DOHH2 (cell line): ENCODE measurements around the gene TMEM272.

Source experiments
- H3F3A ChIP-seq: fragments of 200-600 bp; sonication (generic), shearing (Covaris generic); 2 replicates; pipeline ENCODE4 v1.6.0; 2016; ENCODE audit warnings: antibody characterized with exemption, mild to moderate bottlenecking; ENCODE audit not compliant: control insufficient read depth, insufficient read depth
- H3K27ac ChIP-seq: fragments of 200-600 bp; sonication (generic); 2 replicates; pipeline ENCODE4 v1.5.1; 2014; ENCODE audit warnings: low read depth, mild to moderate bottlenecking, low read length, moderate library complexity
- H3K27me3 ChIP-seq: fragments of 200-600 bp; sonication (generic); 2 replicates; pipeline ENCODE4 v1.6.1; 2014; ENCODE audit warnings: mild to moderate bottlenecking, low read length, mixed read lengths; ENCODE audit not compliant: control insufficient read depth
- H3K36me3 ChIP-seq: fragments of 200-600 bp; sonication (generic); 2 replicates; pipeline ENCODE4 v1.6.1; 2014; ENCODE audit warnings: mild to moderate bottlenecking, low read length, moderate library complexity, mixed read lengths; ENCODE audit not compliant: control insufficient read depth
- H3K4me1 ChIP-seq: fragments of 200-600 bp; sonication (generic); 2 replicates; pipeline ENCODE4 v1.6.1; 2014; ENCODE audit warnings: mild to moderate bottlenecking, low read length, mixed read lengths; ENCODE audit not compliant: control insufficient read depth
- H3K4me2 ChIP-seq: fragments of 200-600 bp; sonication (generic); 2 replicates; pipeline ENCODE4 v1.6.0; 2014; ENCODE audit warnings: mild to moderate bottlenecking, low read length, moderate library complexity
- H3K4me3 ChIP-seq: fragments of 200-600 bp; sonication (generic); 2 replicates; pipeline ENCODE4 v1.5.1; 2014; ENCODE audit warnings: mild to moderate bottlenecking, low read length, mixed read lengths
- H3K79me2 ChIP-seq: fragments of 200-600 bp; sonication (generic); 2 replicates; pipeline ENCODE4 v1.6.1; 2014; ENCODE audit warnings: mild to moderate bottlenecking, low read length, mixed read lengths; ENCODE audit not compliant: control insufficient read depth
- H3K9me2 ChIP-seq: fragments of 200-600 bp; sonication (generic); replicated peaks from 2 replicates; pipeline ENCODE4 v1.6.1; 2014; ENCODE audit warnings: mild to moderate bottlenecking, low read length, mixed read lengths; ENCODE audit not compliant: control insufficient read depth
- H3K9me3 ChIP-seq: fragments of 200-600 bp; sonication (generic); 2 replicates; pipeline ENCODE4 v1.6.1; 2014; ENCODE audit warnings: antibody characterized with exemption, low read length, mixed read lengths; ENCODE audit not compliant: control insufficient read depth, insufficient read depth
- H4K20me1 ChIP-seq: fragments of 200-600 bp; sonication (generic); 2 replicates; pipeline ENCODE4 v1.6.0; 2014; ENCODE audit warnings: low read depth, mild to moderate bottlenecking, antibody characterized with exemption, low read length, moderate library complexity; ENCODE audit not compliant: control insufficient read depth, insufficient read depth
- CTCF ChIP-seq: fragments of 200-600 bp; sonication (generic); IDR thresholded peaks from one replicate; pipeline ENCODE4 v1.5.1; 2014; ENCODE audit warnings: antibody characterized with exemption, mild to moderate bottlenecking, low read depth, low read length; ENCODE audit not compliant: poor library complexity, severe bottlenecking
- EZH2phosphoT487 ChIP-seq: fragments of 200-600 bp; sonication (generic); IDR thresholded peaks from 2 replicates; pipeline ENCODE4 v1.6.1; 2017; ENCODE audit warnings: borderline replicate concordance, mild to moderate bottlenecking, antibody characterized with exemption, low read length, moderate library complexity, mixed read lengths

TMEM272 gene

GRCh38 chr13:51887468-51887867 lies 42.5 kb upstream of the TMEM272 start:
- Histone ChIP-seq H4K20me1 (no peaks in the 10 kb centered on the region), H3K4me1 (no peaks in the 10 kb centered on the region), H3K9me2 (no peaks in the 10 kb centered on the region), H3K4me2 (no peak overlapping the region), H3K9me3 (peaks cover 11% of the 10 kb centered on the region), H3K79me2 (no peaks in the 10 kb centered on the region), H3K4me3 (no peak overlapping the region), H3K27me3 (peaks cover 7% of the 10 kb centered on the region; the same call in 1 of the 2 replicates), H3K36me3 (no peaks in the 10 kb centered on the region), H3F3A (no peaks in the 10 kb centered on the region), H3K27ac (no peak overlapping the region)
- TF ChIP-seq CTCF = no peak
- no peak for TF ChIP-seq EZH2phosphoT487

- no peaks in the 10 kb centered on the region for H3K79me2 ChIP-seq
- no peak overlapping the region for H3K27ac ChIP-seq
- no peaks in the 10 kb centered on the region for H3F3A ChIP-seq
- H3K4me2 ChIP-seq = no peak overlapping the region
- H3K36me3 ChIP-seq = no peaks in the 10 kb centered on the region
- no peak for TF ChIP-seq EZH2phosphoT487
- TF ChIP-seq CTCF = no peak
- H3K9me2 ChIP-seq = no peaks in the 10 kb centered on the region
- no peak overlapping the region for H3K4me3 ChIP-seq
- no peaks in the 10 kb centered on the region for H3K27me3 ChIP-seq
- H3K9me3 ChIP-seq = peaks cover 11% of the 10 kb centered on the region
- H3K4me1 ChIP-seq = peaks cover 5% of the 10 kb centered on the region
- H4K20me1 ChIP-seq = no peaks in the 10 kb centered on the region
These were observed 40.7 kb upstream of the TMEM272 start for GRCh38 chr13:51885651-51886050.

GRCh38 chr13:51883226-51883600 lies 38.2 kb upstream of the TMEM272 start:
- H3K79me2 ChIP-seq = no peaks in the 10 kb centered on the region
- no peak overlapping the region for H3K4me2 ChIP-seq
- peaks cover 11% of the 10 kb centered on the region for H3K9me3 ChIP-seq
- no peaks in the 10 kb centered on the region for H3K9me2 ChIP-seq
- H4K20me1 ChIP-seq = no peaks in the 10 kb centered on the region
- no peaks in the 10 kb centered on the region for H3F3A ChIP-seq
- H3K27ac ChIP-seq = no peak overlapping the region
- H3K27me3 ChIP-seq = no peaks in the 10 kb centered on the region
- H3K4me1 ChIP-seq = peaks cover 5% of the 10 kb centered on the region
- no peak overlapping the region for H3K4me3 ChIP-seq
- TF ChIP-seq EZH2phosphoT487 = no peak
- TF ChIP-seq CTCF = no peak
- no peaks in the 10 kb centered on the region for H3K36me3 ChIP-seq
